Measurements from ENCODE around the gene KRTAP9-1. TPM values are rescaled to one million over a fixed set of nuclear protein-coding genes. Genes with fewer than 3 reads are reported as not detected.

Gene KRTAP9-1
- total RNA-seq, 6 donors from 2014 or later = not detected

- Histone ChIP-seq H3K27ac (no peak within 1 kb of the TSS), H3K4me1 (no peaks in the 10 kb centered on the region), H3K9me3 (no peaks in the 10 kb centered on the region), H3K27me3 (no peaks in the 10 kb centered on the region), H3K36me3 (no peaks in the 10 kb centered on the region), H3K4me3 (no peak within 1 kb of the TSS)
- TF ChIP-seq EP300 (IDR thresholded peaks at IDR 0.05) = no peak
- WGBS, 2 donors = 51 to 63% methylated on average over 3 to 7 of the region's 9 CpGs
- DNase-seq (peak in 1 of 2 donors; percentile 65), ATAC-seq (ENCODE audit: low FRiP score in 2 of 2) (no peak)
These were observed 5.2 kb upstream of the KRTAP9-1 start, which contains the start of gene KRTAP4-1 for GRCh38 chr17:41184480-41184961. KRTAP4-1 (minus strand) TSS chr17:41184911; CDS start chr17:41184854, 57 bp downstream.

GRCh38 chr17:41185001-41185400, 4.7 kb upstream of the KRTAP9-1 start:
- H3K27me3 ChIP-seq = no peaks in the 10 kb centered on the region
- WGBS, 2 donors = 56 to 57% methylated on average over 1 of the region's 1 CpG
- no peak overlapping the region for H3K4me3 ChIP-seq
- DNase-seq (no peak), ATAC-seq (ENCODE audit: low FRiP score in 2 of 2) (no peak)
- H3K9me3 ChIP-seq = no peaks in the 10 kb centered on the region
- TF ChIP-seq POLR2AphosphoS5 (IDR thresholded peaks at IDR 0.05) (no peak), EP300 (IDR thresholded peaks at IDR 0.05) (no peak), CTCF (IDR thresholded peaks at IDR 0.05) (no peak), POLR2A (IDR thresholded peaks at IDR 0.05) (no peak)
- no peaks in the 10 kb centered on the region for H3K36me3 ChIP-seq
- no peaks in the 10 kb centered on the region for H3K4me1 ChIP-seq
- H3K27ac ChIP-seq = no peak overlapping the region

GRCh38 chr17:41186872-41187271, 2.8 kb upstream of the KRTAP9-1 start:
- no peak for TF ChIP-seq EP300 (IDR thresholded peaks at IDR 0.05)
- no peak for TF ChIP-seq POLR2A (IDR thresholded peaks at IDR 0.05)
- no peak for TF ChIP-seq CTCF (IDR thresholded peaks at IDR 0.05)
- no peak for TF ChIP-seq POLR2AphosphoS5 (IDR thresholded peaks at IDR 0.05)
- Histone ChIP-seq H3K4me3 (no peak overlapping the region), H3K27ac (no peak overlapping the region), H3K27me3 (no peaks in the 10 kb centered on the region), H3K4me1 (no peaks in the 10 kb centered on the region), H3K36me3 (no peaks in the 10 kb centered on the region), H3K9me3 (no peaks in the 10 kb centered on the region)
- 83 to 96% methylated on average over 2 of the region's 2 CpGs for WGBS, 2 donors
- DNase-seq = peak in 1 of 2 donors; percentile 10
- ATAC-seq (ENCODE audit: low FRiP score in 2 of 2) = no peak

- Histone ChIP-seq H3K27ac (no peak overlapping the region), H3K4me1 (no peaks in the 10 kb centered on the region), H3K27me3 (no peaks in the 10 kb centered on the region), H3K36me3 (no peaks in the 10 kb centered on the region), H3K4me3 (no peak overlapping the region), H3K9me3 (no peaks in the 10 kb centered on the region)
- ATAC-seq (ENCODE audit: low FRiP score in 2 of 2) (no peak), DNase-seq (no peak)
- 81 to 88% methylated on average over 1 to 3 of the region's 3 CpGs for whole genome bisulfite sequencing, 2 donors
- no peak for TF ChIP-seq POLR2A (IDR thresholded peaks at IDR 0.05)
- TF ChIP-seq CTCF (IDR thresholded peaks at IDR 0.05) = no peak
- no peak for TF ChIP-seq EP300 (IDR thresholded peaks at IDR 0.05)
- no peak for TF ChIP-seq POLR2AphosphoS5 (IDR thresholded peaks at IDR 0.05)
These were observed 641 bp downstream of the KRTAP9-1 start for GRCh38 chr17:41190328-41190727.

- ATAC-seq (ENCODE audit: low FRiP score in 2 of 2) = no peak
- DNase-seq = no peak
- TF ChIP-seq EP300 (IDR thresholded peaks at IDR 0.05) (no peak), POLR2AphosphoS5 (IDR thresholded peaks at IDR 0.05) (no peak), POLR2A (IDR thresholded peaks at IDR 0.05) (no peak), CTCF (IDR thresholded peaks at IDR 0.05) (no peak)
- no peaks in the 10 kb centered on the region for H3K4me1 ChIP-seq
- H3K9me3 ChIP-seq = no peaks in the 10 kb centered on the region
- H3K27ac ChIP-seq = no peak overlapping the region
- 32 to 33% methylated on average over 1 of the region's 1 CpG for whole genome bisulfite sequencing, 2 donors
- no peak overlapping the region for H3K4me3 ChIP-seq
- no peaks in the 10 kb centered on the region for H3K36me3 ChIP-seq
- no peaks in the 10 kb centered on the region for H3K27me3 ChIP-seq
These were observed 6.4 kb downstream of the KRTAP9-1 start for GRCh38 chr17:41196068-41196467.
